HL-60 (cell line): ENCODE measurements around the gene CITED4.

Source experiments
- DNase-seq, 2 experiments: peaks; one replicate each; pipeline ENCODE4 v3.0.0-alpha.2; 2010 to 2020; ENCODE audit warnings: low read depth in 1 of 2, low spot score in 1 of 2
- H3K27ac ChIP-seq: fragments of 250-450 bp; sonication (Bioruptor Pico); replicated peaks from 2 replicates; pipeline ENCODE4 v1.5.1; 2020; ENCODE audit warnings: mild to moderate bottlenecking, moderate library complexity
- H3K27me3 ChIP-seq: fragments of 250-450 bp; sonication (Bioruptor Pico); 2 replicates; pipeline ENCODE4 v1.5.1; 2021; ENCODE audit warnings: mild to moderate bottlenecking, moderate library complexity; ENCODE audit not compliant: insufficient read depth, poor library complexity, severe bottlenecking
- H3K4me3 ChIP-seq: replicated peaks from 2 replicates; pipeline ENCODE4 v1.5.1; 2011; ENCODE audit warnings: mild to moderate bottlenecking, control low read depth, low read length; ENCODE audit not compliant: insufficient read depth
- CTCF ChIP-seq: IDR thresholded peaks from one replicate; pipeline ENCODE4 v1.5.1; 2011; ENCODE audit warnings: low read length, control low read depth, inconsistent platforms; ENCODE audit not compliant: insufficient read depth
- GABPA ChIP-seq: IDR thresholded peaks from 2 replicates; pipeline ENCODE4 v1.6.1; 2012; ENCODE audit warnings: low read depth
- POLR2AphosphoS5 ChIP-seq: IDR thresholded peaks from 2 replicates; pipeline ENCODE4 v1.6.1; 2012; ENCODE audit warnings: low read depth
- REST ChIP-seq: IDR thresholded peaks from 2 replicates; pipeline ENCODE4 v1.6.1; 2012; ENCODE audit warnings: low read depth; ENCODE audit not compliant: insufficient replicate concordance
- SPI1 ChIP-seq: IDR thresholded peaks from 2 replicates; pipeline ENCODE4 v1.6.1; 2012; ENCODE audit warnings: low read depth, mild to moderate bottlenecking, borderline replicate concordance

Gene CITED4

GRCh38 chr1:40877698-40878097 lies 15.5 kb upstream of the CITED4 start:
- Histone ChIP-seq H3K27ac (no peak overlapping the region), H3K27me3 (no peaks in the 10 kb centered on the region), H3K4me3 (no peak overlapping the region)
- TF ChIP-seq POLR2AphosphoS5 = no peak
- no peak for TF ChIP-seq REST
- TF ChIP-seq GABPA = no peak
- no peak for TF ChIP-seq SPI1
- no peak for TF ChIP-seq CTCF
- no peak for DNase-seq

- Histone ChIP-seq H3K4me3 (no peak overlapping the region), H3K27me3 (no peaks in the 10 kb centered on the region), H3K27ac (no peak overlapping the region)
- TF ChIP-seq REST (no peak), CTCF (no peak), POLR2AphosphoS5 (no peak), SPI1 (no peak), GABPA (no peak)
- DNase-seq = no peak
Measured at GRCh38 chr1:40876891-40877290, 14.7 kb upstream of the CITED4 start.

GRCh38 chr1:40876436-40876761 lies 14.2 kb upstream of the CITED4 start:
- Histone ChIP-seq H3K4me3 (no peak overlapping the region), H3K27ac (no peak overlapping the region), H3K27me3 (no peaks in the 10 kb centered on the region)
- TF ChIP-seq CTCF (no peak), REST (no peak), POLR2AphosphoS5 (no peak), SPI1 (no peak), GABPA (no peak)
- DNase-seq = no peak
